Transverse colon (tissue), 4 donors: ENCODE measurements around the gene ERLEC1. TPM values are rescaled to one million over a fixed set of nuclear protein-coding genes. Genes with fewer than 3 reads are reported as not detected.

Experiments
- DNase-seq: peaks from one replicate; pipeline ENCODE4 v3.0.0-alpha.2; 2019
- H3K27ac ChIP-seq, 4 donors: fragments of 200-600 bp; sonication (generic); 2 replicates each; pipeline ENCODE4 v1.5.1; 2016 to 2018; ENCODE audit warnings: inconsistent platforms in 4 of 4
- H3K27me3 ChIP-seq: fragments of 200-600 bp; sonication (generic); 2 replicates; pipeline ENCODE4 v1.5.1; 2017; ENCODE audit warnings: inconsistent platforms
- H3K36me3 ChIP-seq, 4 donors: fragments of 200-600 bp; sonication (generic); 2 replicates each; pipeline ENCODE4 v1.5.1; 2017 to 2019; ENCODE audit warnings: inconsistent platforms in 4 of 4
- H3K4me1 ChIP-seq, 4 donors: fragments of 200-600 bp; sonication (generic); 2 replicates each; pipeline ENCODE4 v1.5.1; 2017 to 2020; ENCODE audit warnings: inconsistent platforms in 4 of 4
- H3K4me3 ChIP-seq, 4 donors: fragments of 200-600 bp; sonication (generic); 1 replicate in 1 of 4; 2 replicates in 3 of 4; pipeline versions ENCODE4 v1.5.1 to v1.6.1; 2017 to 2019; ENCODE audit warnings: inconsistent platforms in 4 of 4
- H3K9me3 ChIP-seq, 2 donors: fragments of 200-600 bp; sonication (generic); 2 replicates each; pipeline ENCODE4 v1.5.1; 2017 to 2019; ENCODE audit warnings: inconsistent platforms in 2 of 2
- EP300 ChIP-seq: sonication (generic); formaldehyde crosslinking; IDR thresholded peaks from one replicate; pipeline ENCODE4 v1.6.1; 2017; ENCODE audit warnings: antibody characterized with exemption, low read depth
- POLR2A ChIP-seq: fragments of 450-650 bp; IDR thresholded peaks from one replicate; pipeline ENCODE4 v1.6.1; 2016; ENCODE audit warnings: antibody characterized with exemption, mild to moderate bottlenecking, moderate library complexity
- POLR2AphosphoS5 ChIP-seq, 3 donors: sonication (generic); formaldehyde crosslinking; IDR thresholded peaks; one replicate each; pipeline ENCODE4 v1.6.1; 2016; ENCODE audit warnings: antibody characterized with exemption in 3 of 3
- WGBS, 2 donors: methylation state at CpG; one replicate each; pipeline ENCODE4 v1.1.5; 2018; ENCODE audit warnings: low coverage in 1 of 2; 5-methylcytosine and 5-hydroxymethylcytosine counted together
- in situ Hi-C, 4 donors: fragments of 200-750 bp; cut with MboI; loops; one replicate each; pipeline versions ENCODE4 v1.15.0 to v1.15.1; 2017; ENCODE audit warnings: low sequenced_read_pairs in 3 of 4, low pct_ligation_motif_present in 1 of 4, low pct_unique_long_range_greater_than_20kb in 1 of 4
- intact Hi-C: fragments of 100-400 bp; cut with DNase I; formaldehyde crosslinking; loops from one replicate; pipeline ENCODE4 v1.15.1; 2023; ENCODE audit warnings: low total_unique reads
- total RNA-seq, 4 donors: library from RNA; depleted of rRNA; stranded (reverse); fragments of >200 nt; gene quantifications; one replicate each; pipeline ENCODE4 v1.1.0, GENCODE V29; 2016
- TF ChIP-seq, protein P1 (sequence below), 5 experiments: fragments of 200-600 bp in 3 of 5; fragments of 450-650 bp in 2 of 5; sonication (generic) in 3 of 5; IDR thresholded peaks; 1 replicate in 2 of 5; 2 replicates in 3 of 5; pipeline ENCODE4 v1.5.1; 2016 to 2017; ENCODE audit warnings: antibody characterized with exemption in 5 of 5, inconsistent platforms in 3 of 5, mild to moderate bottlenecking in 2 of 5, moderate library complexity in 1 of 5

ERLEC1 gene
- total RNA-seq: 10 to 100 TPM in 3 of 4 donors, 1 to 10 TPM in 1; 6.4 to 43.8 (median 32.0) TPM

DNA sequence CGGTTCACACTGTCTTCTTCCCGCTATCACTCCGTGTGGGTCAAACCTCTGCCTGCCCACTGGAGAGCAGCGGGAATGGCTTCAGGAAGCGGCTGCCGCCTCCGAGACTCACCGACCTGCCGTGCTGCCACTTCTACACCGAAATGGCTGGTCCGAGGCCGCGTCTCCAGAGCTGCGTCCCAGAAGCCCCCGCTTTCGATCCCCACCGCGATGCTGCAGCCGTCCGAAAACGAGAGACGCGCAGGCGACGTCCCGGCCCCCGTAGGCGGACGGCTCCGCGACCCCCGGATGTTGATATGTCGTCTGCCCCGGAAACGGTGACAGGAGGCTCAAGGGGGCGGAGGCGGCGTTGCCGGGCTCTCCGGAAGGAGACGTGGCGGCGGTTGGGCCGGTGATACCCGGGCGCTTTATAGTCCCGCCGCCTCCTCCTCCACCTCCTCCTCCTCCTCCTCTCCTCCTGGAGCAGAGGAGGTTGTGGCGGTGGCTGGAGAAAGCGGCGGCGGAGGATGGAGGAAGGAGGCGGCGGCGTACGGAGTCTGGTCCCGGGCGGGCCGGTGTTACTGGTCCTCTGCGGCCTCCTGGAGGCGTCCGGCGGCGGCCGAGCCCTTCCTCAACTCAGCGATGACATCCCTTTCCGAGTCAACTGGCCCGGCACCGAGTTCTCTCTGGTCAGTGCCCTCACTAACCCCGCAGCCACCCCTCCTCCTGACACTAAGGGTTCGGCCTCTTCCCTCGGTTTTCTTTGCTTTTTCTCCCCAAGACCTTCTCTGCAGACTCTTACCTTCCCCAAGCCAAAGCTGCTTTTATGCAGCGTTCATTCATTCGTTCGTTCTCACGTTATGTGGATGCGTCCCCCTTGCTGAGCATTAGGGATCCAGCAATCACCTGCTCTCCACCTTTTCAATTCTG is at the start of gene ERLEC1, which contains the start of gene ASB3:
Gene ERLEC1 (plus strand): TSS at position 340 of the 909 bp plus-strand sequence. CDS start 167 bp downstream, at position 507.
Gene ASB3 (minus strand): TSS at position 249 of the 909 bp plus-strand sequence. CDS start 21,381 bp downstream, outside the sequence.
- WGBS, 2 donors: 0% methylated on average over 11 to 53 of the region's 77 CpGs
- Histone ChIP-seq H3K4me3 (peak within 1 kb of the TSS; percentile 61 to 95 (median 75)), H3K9me3 (no peaks in the 10 kb centered on the region), H3K27me3 (no peaks in the 10 kb centered on the region), H3K4me1 (peaks cover 19 to 32% (median 26%) of the 10 kb centered on the region in 4 donors), H3K27ac (peak within 1 kb of the TSS; percentile 79 to 91 (median 88)), H3K36me3 (no peaks in the 10 kb centered on the region)
- TF ChIP-seq POLR2A: peak; percentile 72
- TF ChIP-seq, protein P1, sequence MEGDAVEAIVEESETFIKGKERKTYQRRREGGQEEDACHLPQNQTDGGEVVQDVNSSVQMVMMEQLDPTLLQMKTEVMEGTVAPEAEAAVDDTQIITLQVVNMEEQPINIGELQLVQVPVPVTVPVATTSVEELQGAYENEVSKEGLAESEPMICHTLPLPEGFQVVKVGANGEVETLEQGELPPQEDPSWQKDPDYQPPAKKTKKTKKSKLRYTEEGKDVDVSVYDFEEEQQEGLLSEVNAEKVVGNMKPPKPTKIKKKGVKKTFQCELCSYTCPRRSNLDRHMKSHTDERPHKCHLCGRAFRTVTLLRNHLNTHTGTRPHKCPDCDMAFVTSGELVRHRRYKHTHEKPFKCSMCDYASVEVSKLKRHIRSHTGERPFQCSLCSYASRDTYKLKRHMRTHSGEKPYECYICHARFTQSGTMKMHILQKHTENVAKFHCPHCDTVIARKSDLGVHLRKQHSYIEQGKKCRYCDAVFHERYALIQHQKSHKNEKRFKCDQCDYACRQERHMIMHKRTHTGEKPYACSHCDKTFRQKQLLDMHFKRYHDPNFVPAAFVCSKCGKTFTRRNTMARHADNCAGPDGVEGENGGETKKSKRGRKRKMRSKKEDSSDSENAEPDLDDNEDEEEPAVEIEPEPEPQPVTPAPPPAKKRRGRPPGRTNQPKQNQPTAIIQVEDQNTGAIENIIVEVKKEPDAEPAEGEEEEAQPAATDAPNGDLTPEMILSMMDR (IDR thresholded peaks at IDR 0.05): peak in 1 of 5 experiments; percentile 8
- TF ChIP-seq POLR2AphosphoS5 (IDR thresholded peaks at IDR 0.05): peak; percentile 75 to 87 (median 78)
- no peak for TF ChIP-seq EP300
- in situ Hi-C loops (no loop called here), intact Hi-C loops (no loop called here)
- peak; percentile 91 for DNase-seq

DNA sequence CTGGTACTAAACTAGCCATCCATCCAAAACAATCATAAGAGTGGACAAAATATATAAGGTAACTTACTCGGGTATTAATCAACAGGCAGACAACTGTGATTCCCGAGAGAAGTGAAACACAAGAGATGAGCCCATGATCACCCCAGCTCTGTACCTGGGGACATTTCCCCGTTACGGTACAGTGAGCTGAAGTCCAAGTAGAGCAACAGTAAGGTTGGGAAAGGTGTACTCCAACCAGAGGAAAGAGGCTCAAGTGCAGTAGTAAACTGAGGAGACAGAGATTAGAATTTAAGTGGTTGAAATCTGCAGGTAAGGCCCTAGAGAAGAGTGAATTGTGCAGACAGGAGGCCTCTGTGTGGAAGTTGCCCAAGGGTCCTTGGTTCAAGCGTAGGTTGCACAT is 49.8 kb upstream of the ERLEC1 start:
- TF ChIP-seq EP300 (no peak), POLR2A (no peak), POLR2AphosphoS5 (IDR thresholded peaks at IDR 0.05) (no peak)
- TF ChIP-seq, protein P1 (IDR thresholded peaks at IDR 0.05): no peak
- no peaks in the 10 kb centered on the region for H3K9me3 ChIP-seq
- H3K27me3 ChIP-seq: no peaks in the 10 kb centered on the region
- no peak overlapping the region for H3K27ac ChIP-seq
- DNase-seq: no peak
- intact Hi-C loops (no loop called here), in situ Hi-C loops (no loop called here)
- peaks cover 0 to under 1% (median 0%) of the 10 kb centered on the region in 4 donors for H3K36me3 ChIP-seq
- WGBS, 2 donors: 94 to 100% methylated on average over 5 of the region's 5 CpGs
- no peaks in the 10 kb centered on the region for H3K4me1 ChIP-seq
- H3K4me3 ChIP-seq: no peak overlapping the region

GRCh38 chr2:53739032-53739431 is 47.8 kb upstream of the ERLEC1 start:
- no peak overlapping the region for H3K4me3 ChIP-seq
- no peak overlapping the region for H3K27ac ChIP-seq
- intact Hi-C loops (no loop called here), in situ Hi-C loops (no loop called here)
- WGBS, 2 donors: 79 to 88% methylated on average over 1 of the region's 1 CpG
- no peaks in the 10 kb centered on the region for H3K9me3 ChIP-seq
- no peaks in the 10 kb centered on the region for H3K4me1 ChIP-seq
- H3K27me3 ChIP-seq: no peaks in the 10 kb centered on the region
- no peak for DNase-seq
- TF ChIP-seq, protein P1 (IDR thresholded peaks at IDR 0.05): no peak
- TF ChIP-seq POLR2A (no peak), EP300 (no peak), POLR2AphosphoS5 (IDR thresholded peaks at IDR 0.05) (no peak)
- no peaks in the 10 kb centered on the region for H3K36me3 ChIP-seq

- in situ Hi-C loops (no loop called here), intact Hi-C loops (no loop called here)
- no peaks in the 10 kb centered on the region for H3K36me3 ChIP-seq
- TF ChIP-seq, protein P1 (IDR thresholded peaks at IDR 0.05): peak in 3 of 5 experiments; percentile 22 to 27 (median 24)
- no peak for TF ChIP-seq EP300
- no peaks in the 10 kb centered on the region for H3K4me1 ChIP-seq
- no peak overlapping the region for H3K27ac ChIP-seq
- no peak overlapping the region for H3K4me3 ChIP-seq
- no peak for DNase-seq
- H3K9me3 ChIP-seq: no peaks in the 10 kb centered on the region
- H3K27me3 ChIP-seq: no peaks in the 10 kb centered on the region
Measured at GRCh38 chr2:53740170-53740569, 46.7 kb upstream of the ERLEC1 start.
